SK-N-SH treated with all-trans-retinoic acid at 6 μM for 48 hours (cell line): Measurements from ENCODE around the gene SUGP1.

Experiments used
- ARNTL ChIP-seq: fragments of 450-650 bp; formaldehyde crosslinking; IDR thresholded peaks from 2 replicates; pipeline ENCODE4 v1.5.0; 2020; ENCODE audit warnings: low read depth, mild to moderate bottlenecking, moderate library complexity, borderline replicate concordance
- CREB5 ChIP-seq: fragments of 250-450 bp; sonication (Bioruptor Pico); IDR thresholded peaks from 2 replicates; pipeline ENCODE4 v1.5.1; 2020; ENCODE audit warnings: low read depth, mild to moderate bottlenecking, moderate library complexity
- GLIS3 ChIP-seq: fragments of 250-450 bp; sonication (Bioruptor Pico); IDR thresholded peaks from 2 replicates; pipeline ENCODE4 v1.5.0; 2020; ENCODE audit warnings: mild to moderate bottlenecking, moderate library complexity
- ISL1 ChIP-seq: fragments of 250-450 bp; sonication (Bioruptor Pico); IDR thresholded peaks from 2 replicates; pipeline ENCODE4 v2.1.2; 2022; ENCODE audit warnings: mild to moderate bottlenecking, moderate library complexity
- PATZ1 ChIP-seq: fragments of 250-450 bp; sonication (Bioruptor Pico); IDR thresholded peaks from 2 replicates; pipeline ENCODE4 v1.8.0; 2020; ENCODE audit warnings: mild to moderate bottlenecking, moderate library complexity, borderline replicate concordance
- POU6F1 ChIP-seq: fragments of 250-450 bp; sonication (Bioruptor Pico); IDR thresholded peaks from 2 replicates; pipeline ENCODE4 v1.8.0; 2021; ENCODE audit warnings: low read depth, mild to moderate bottlenecking, moderate library complexity, borderline replicate concordance
- PPARA ChIP-seq: fragments of 250-450 bp; sonication (Bioruptor Pico); IDR thresholded peaks from 2 replicates; pipeline ENCODE4 v1.5.0; 2020; ENCODE audit warnings: mild to moderate bottlenecking, borderline replicate concordance
- ZFP30 ChIP-seq: fragments of 450-650 bp; formaldehyde crosslinking; IDR thresholded peaks from 2 replicates; pipeline ENCODE4 v1.5.0; 2022; ENCODE audit warnings: mild to moderate bottlenecking, moderate library complexity
- ZNF565 ChIP-seq: fragments of 450-650 bp; formaldehyde crosslinking; conservative IDR thresholded peaks from 2 replicates; pipeline ENCODE4 v1.5.0; 2020; ENCODE audit warnings: low read depth, mild to moderate bottlenecking, moderate library complexity
- TF ChIP-seq, protein P1 (sequence below): fragments of 250-450 bp; sonication (Bioruptor Pico); IDR thresholded peaks from 2 replicates; pipeline ENCODE4 v1.5.1; 2021; ENCODE audit warnings: mild to moderate bottlenecking, moderate library complexity
- TF ChIP-seq, protein P2 (sequence below): fragments of 250-450 bp; sonication (Bioruptor Pico); IDR thresholded peaks from 2 replicates; pipeline ENCODE4 v1.5.0; 2020; ENCODE audit warnings: mild to moderate bottlenecking, moderate library complexity

DNA sequence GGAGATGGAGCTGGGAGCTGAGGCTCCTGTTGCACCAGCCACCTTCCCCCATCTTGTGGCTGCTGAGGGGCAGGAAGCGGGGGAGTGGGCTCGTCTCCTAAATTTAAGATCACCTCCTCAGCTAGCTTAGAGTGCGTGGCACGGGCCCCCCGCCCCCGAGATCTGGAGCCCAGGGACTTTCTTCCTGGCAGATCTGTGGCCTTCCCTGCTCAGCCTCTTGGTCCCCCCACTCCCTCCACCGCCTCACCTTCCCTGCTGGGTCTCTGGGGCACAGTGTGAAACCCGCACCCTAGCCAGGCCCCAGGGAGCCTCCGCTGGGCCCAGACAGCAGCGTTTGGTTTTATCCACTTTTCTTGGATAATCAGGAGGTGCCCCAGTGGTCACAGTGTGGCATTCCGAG is 36.2 kb upstream of the SUGP1 start:
- TF ChIP-seq ARNTL (no peak), PATZ1 (CRISPR knock-in tag) (no peak), POU6F1 (CRISPR knock-in tag) (no peak), ZNF565 (CRISPR knock-in tag) (no peak), CREB5 (CRISPR knock-in tag) (no peak), ISL1 (CRISPR knock-in tag) (no peak), PPARA (CRISPR knock-in tag) (no peak), ZFP30 (CRISPR knock-in tag) (no peak), GLIS3 (no peak)
- TF ChIP-seq, protein P1, sequence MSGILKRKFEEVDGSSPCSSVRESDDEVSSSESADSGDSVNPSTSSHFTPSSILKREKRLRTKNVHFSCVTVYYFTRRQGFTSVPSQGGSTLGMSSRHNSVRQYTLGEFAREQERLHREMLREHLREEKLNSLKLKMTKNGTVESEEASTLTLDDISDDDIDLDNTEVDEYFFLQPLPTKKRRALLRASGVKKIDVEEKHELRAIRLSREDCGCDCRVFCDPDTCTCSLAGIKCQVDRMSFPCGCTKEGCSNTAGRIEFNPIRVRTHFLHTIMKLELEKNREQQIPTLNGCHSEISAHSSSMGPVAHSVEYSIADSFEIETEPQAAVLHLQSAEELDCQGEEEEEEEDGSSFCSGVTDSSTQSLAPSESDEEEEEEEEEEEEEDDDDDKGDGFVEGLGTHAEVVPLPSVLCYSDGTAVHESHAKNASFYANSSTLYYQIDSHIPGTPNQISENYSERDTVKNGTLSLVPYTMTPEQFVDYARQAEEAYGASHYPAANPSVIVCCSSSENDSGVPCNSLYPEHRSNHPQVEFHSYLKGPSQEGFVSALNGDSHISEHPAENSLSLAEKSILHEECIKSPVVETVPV (CRISPR knock-in tag) = no peak
- TF ChIP-seq, protein P2, sequence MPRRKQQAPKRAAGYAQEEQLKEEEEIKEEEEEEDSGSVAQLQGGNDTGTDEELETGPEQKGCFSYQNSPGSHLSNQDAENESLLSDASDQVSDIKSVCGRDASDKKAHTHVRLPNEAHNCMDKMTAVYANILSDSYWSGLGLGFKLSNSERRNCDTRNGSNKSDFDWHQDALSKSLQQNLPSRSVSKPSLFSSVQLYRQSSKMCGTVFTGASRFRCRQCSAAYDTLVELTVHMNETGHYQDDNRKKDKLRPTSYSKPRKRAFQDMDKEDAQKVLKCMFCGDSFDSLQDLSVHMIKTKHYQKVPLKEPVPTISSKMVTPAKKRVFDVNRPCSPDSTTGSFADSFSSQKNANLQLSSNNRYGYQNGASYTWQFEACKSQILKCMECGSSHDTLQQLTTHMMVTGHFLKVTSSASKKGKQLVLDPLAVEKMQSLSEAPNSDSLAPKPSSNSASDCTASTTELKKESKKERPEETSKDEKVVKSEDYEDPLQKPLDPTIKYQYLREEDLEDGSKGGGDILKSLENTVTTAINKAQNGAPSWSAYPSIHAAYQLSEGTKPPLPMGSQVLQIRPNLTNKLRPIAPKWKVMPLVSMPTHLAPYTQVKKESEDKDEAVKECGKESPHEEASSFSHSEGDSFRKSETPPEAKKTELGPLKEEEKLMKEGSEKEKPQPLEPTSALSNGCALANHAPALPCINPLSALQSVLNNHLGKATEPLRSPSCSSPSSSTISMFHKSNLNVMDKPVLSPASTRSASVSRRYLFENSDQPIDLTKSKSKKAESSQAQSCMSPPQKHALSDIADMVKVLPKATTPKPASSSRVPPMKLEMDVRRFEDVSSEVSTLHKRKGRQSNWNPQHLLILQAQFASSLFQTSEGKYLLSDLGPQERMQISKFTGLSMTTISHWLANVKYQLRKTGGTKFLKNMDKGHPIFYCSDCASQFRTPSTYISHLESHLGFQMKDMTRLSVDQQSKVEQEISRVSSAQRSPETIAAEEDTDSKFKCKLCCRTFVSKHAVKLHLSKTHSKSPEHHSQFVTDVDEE (CRISPR knock-in tag) = no peak
